ENCODE data around the gene DAD1. TPM values are rescaled to one million over a fixed set of nuclear protein-coding genes. Genes with fewer than 3 reads are reported as not detected.
A peak's percentile ranks its signal among the peaks of the same experiment; 100 is the strongest.

The DAD1 gene
- total RNA-seq, 1 donor, result 272 TPM

GRCh38 chr14:22570132-22570949 lies 18.7 kb downstream of the DAD1 start:
- H3K4me3 ChIP-seq (ENCODE audit: insufficient read depth, low read length), result no peak overlapping the region
- H3K79me2 ChIP-seq (ENCODE audit: insufficient read depth, low read length), result peaks cover 72% of the 10 kb centered on the region
- peak overlapping the region; percentile 38 for H3K27ac ChIP-seq (ENCODE audit: low read depth, low read length)
- no peak overlapping the region for H2AFZ ChIP-seq (ENCODE audit: low read length)
- peaks cover 14% of the 10 kb centered on the region for H3K4me1 ChIP-seq (ENCODE audit: insufficient read depth, low read length)
- no peak overlapping the region for H3K4me2 ChIP-seq (ENCODE audit: insufficient read depth, low read length)
- peaks cover 75% of the 10 kb centered on the region for H3K36me3 ChIP-seq (ENCODE audit: insufficient read depth, low read length)
- H3K9me3 ChIP-seq (ENCODE audit: low read depth, low read length), result no peaks in the 10 kb centered on the region
- peak; percentile 76 for TF ChIP-seq CTCF (IDR thresholded peaks at IDR 0.05; ENCODE audit: extremely low read depth, low read depth, low read length)
- peaks cover 37% of the 10 kb centered on the region for H4K20me1 ChIP-seq (ENCODE audit: insufficient read depth, low read length)
- no peaks in the 10 kb centered on the region for H3K27me3 ChIP-seq (ENCODE audit: insufficient read depth, low read length)
- DNase-seq (ENCODE audit: insufficient read length, low spot score, missing footprints), result no peak

- no peak for TF ChIP-seq CTCF (IDR thresholded peaks at IDR 0.05; ENCODE audit: extremely low read depth, low read depth, low read length)
- Histone ChIP-seq H3K79me2 (ENCODE audit: insufficient read depth, low read length) (peaks cover 70% of the 10 kb centered on the region), H3K4me3 (ENCODE audit: insufficient read depth, low read length) (no peak overlapping the region), H3K4me2 (ENCODE audit: insufficient read depth, low read length) (no peak overlapping the region), H3K4me1 (ENCODE audit: insufficient read depth, low read length) (peaks cover 14% of the 10 kb centered on the region), H3K27ac (ENCODE audit: low read depth, low read length) (peak overlapping the region; percentile 27), H4K20me1 (ENCODE audit: insufficient read depth, low read length) (peaks cover 37% of the 10 kb centered on the region), H3K36me3 (ENCODE audit: insufficient read depth, low read length) (peaks cover 75% of the 10 kb centered on the region), H2AFZ (ENCODE audit: low read length) (no peak overlapping the region), H3K27me3 (ENCODE audit: insufficient read depth, low read length) (no peaks in the 10 kb centered on the region), H3K9me3 (ENCODE audit: low read depth, low read length) (no peaks in the 10 kb centered on the region)
- DNase-seq (ENCODE audit: insufficient read length, low spot score, missing footprints), result no peak
These were observed 19.3 kb downstream of the DAD1 start for GRCh38 chr14:22569737-22570131.

- DNase-seq (ENCODE audit: insufficient read length, low spot score, missing footprints), result peak; percentile 34
- no peaks in the 10 kb centered on the region for H3K9me3 ChIP-seq (ENCODE audit: low read depth, low read length)
- no peaks in the 10 kb centered on the region for H3K27me3 ChIP-seq (ENCODE audit: insufficient read depth, low read length)
- H4K20me1 ChIP-seq (ENCODE audit: insufficient read depth, low read length), result peaks cover 37% of the 10 kb centered on the region
- H3K36me3 ChIP-seq (ENCODE audit: insufficient read depth, low read length), result peaks cover 75% of the 10 kb centered on the region
- no peak overlapping the region for H3K4me3 ChIP-seq (ENCODE audit: insufficient read depth, low read length)
- H3K4me2 ChIP-seq (ENCODE audit: insufficient read depth, low read length), result no peak overlapping the region
- no peak overlapping the region for H2AFZ ChIP-seq (ENCODE audit: low read length)
- H3K79me2 ChIP-seq (ENCODE audit: insufficient read depth, low read length), result peaks cover 67% of the 10 kb centered on the region
- no peak for TF ChIP-seq CTCF (IDR thresholded peaks at IDR 0.05; ENCODE audit: extremely low read depth, low read depth, low read length)
- peaks cover 14% of the 10 kb centered on the region for H3K4me1 ChIP-seq (ENCODE audit: insufficient read depth, low read length)
- H3K27ac ChIP-seq (ENCODE audit: low read depth, low read length), result peak overlapping the region; percentile 25
These were observed 19.8 kb downstream of the DAD1 start for GRCh38 chr14:22569106-22569736.

- H3K4me1 ChIP-seq (ENCODE audit: insufficient read depth, low read length), result peaks cover 9% of the 10 kb centered on the region
- H3K79me2 ChIP-seq (ENCODE audit: insufficient read depth, low read length), result peaks cover 54% of the 10 kb centered on the region
- DNase-seq (ENCODE audit: insufficient read length, low spot score, missing footprints), result no peak
- H3K36me3 ChIP-seq (ENCODE audit: insufficient read depth, low read length), result peaks cover 69% of the 10 kb centered on the region
- no peak overlapping the region for H3K27ac ChIP-seq (ENCODE audit: low read depth, low read length)
- no peak overlapping the region for H2AFZ ChIP-seq (ENCODE audit: low read length)
- no peak overlapping the region for H3K4me2 ChIP-seq (ENCODE audit: insufficient read depth, low read length)
- no peak for TF ChIP-seq CTCF (IDR thresholded peaks at IDR 0.05; ENCODE audit: extremely low read depth, low read depth, low read length)
- peaks cover 26% of the 10 kb centered on the region for H4K20me1 ChIP-seq (ENCODE audit: insufficient read depth, low read length)
- no peak overlapping the region for H3K4me3 ChIP-seq (ENCODE audit: insufficient read depth, low read length)
- no peaks in the 10 kb centered on the region for H3K27me3 ChIP-seq (ENCODE audit: insufficient read depth, low read length)
- no peaks in the 10 kb centered on the region for H3K9me3 ChIP-seq (ENCODE audit: low read depth, low read length)
These were observed 21.6 kb downstream of the DAD1 start for GRCh38 chr14:22567437-22567836.
